ENCODE measurements around the gene PLEK2.
"Not testable (repeated sequence)": the region's sequence is repeated elsewhere in the genome, so short reads cannot be mapped to it uniquely, and the experiment has no call there.

PLEK2 gene

GRCh38 chr14:67428501-67429031 lies 16.6 kb upstream of the PLEK2 start:
- DNase-seq: no peak

- DNase-seq: peak; percentile 72
These were observed 15.1 kb upstream of the PLEK2 start for GRCh38 chr14:67426983-67427606.

GRCh38 chr14:67426161-67426560 lies 14.2 kb upstream of the PLEK2 start:
- no peak for DNase-seq

GRCh38 chr14:67425608-67426007 lies 13.6 kb upstream of the PLEK2 start:
- DNase-seq: no peak

GRCh38 chr14:67424539-67424938 lies 12.6 kb upstream of the PLEK2 start:
- no peak for DNase-seq

GRCh38 chr14:67423424-67423823 lies 11.5 kb upstream of the PLEK2 start:
- DNase-seq: no peak

GRCh38 chr14:67421356-67422224 lies 9.6 kb upstream of the PLEK2 start:
- no peak for DNase-seq

- no peak for DNase-seq
These were observed 8.3 kb upstream of the PLEK2 start for GRCh38 chr14:67420102-67420739.

- no peak for DNase-seq
These were observed 6.6 kb upstream of the PLEK2 start for GRCh38 chr14:67418401-67419191.

- DNase-seq: no peak
These were observed 5.7 kb upstream of the PLEK2 start for GRCh38 chr14:67417633-67418032.

- DNase-seq: no peak
These were observed 4.8 kb upstream of the PLEK2 start for GRCh38 chr14:67416810-67417209.

- DNase-seq: no peak
These were observed 4.1 kb upstream of the PLEK2 start for GRCh38 chr14:67416085-67416484.

- DNase-seq: not testable (repeated sequence)
These were observed 3.6 kb upstream of the PLEK2 start for GRCh38 chr14:67415610-67416009.

GRCh38 chr14:67413806-67414769 lies 2.1 kb upstream of the PLEK2 start:
- DNase-seq: no peak

- DNase-seq: no peak
These were observed 595 bp downstream of the PLEK2 start for GRCh38 chr14:67411370-67411769.

- no peak for DNase-seq
These were observed 1.7 kb downstream of the PLEK2 start for GRCh38 chr14:67410313-67410712.

- no peak for DNase-seq
These were observed 2.5 kb downstream of the PLEK2 start for GRCh38 chr14:67409461-67409860.

- not testable (repeated sequence) for DNase-seq
These were observed 3.7 kb downstream of the PLEK2 start for GRCh38 chr14:67408122-67408801.

GRCh38 chr14:67405771-67406170 lies 6.2 kb downstream of the PLEK2 start:
- DNase-seq: no peak

GRCh38 chr14:67400434-67400833 lies 11.5 kb downstream of the PLEK2 start:
- DNase-seq: no peak

- DNase-seq: no peak
These were observed 14.4 kb downstream of the PLEK2 start for GRCh38 chr14:67397536-67397935.
